C4-2B (cell line): ENCODE results near the gene ADAM22.

Experiments used
- CTCF ChIP-seq: fragments of 450-650 bp; conservative IDR thresholded peaks from 2 replicates; pipeline ENCODE4 v1.5.1; 2017; ENCODE audit warnings: mild to moderate bottlenecking
- ZFX ChIP-seq: fragments of 450-650 bp; IDR thresholded peaks from 2 replicates; pipeline ENCODE4 v1.6.1; 2017

- TF ChIP-seq CTCF (no peak), ZFX (no peak)
These were observed 68.6 kb downstream of the ADAM22 start for GRCh38 chr7:88002617-88003016.
